ENCODE data around the gene MRPS18A. TPM values are rescaled to one million over a fixed set of nuclear protein-coding genes. Genes with fewer than 3 reads are reported as not detected.

The MRPS18A gene
- total and polyA plus RNA-seq, 2 of the 8 experiments (the other 6 are each of a cell fraction or from before 2014, with no cell fraction given): 48.3 to 121 TPM

DNA sequence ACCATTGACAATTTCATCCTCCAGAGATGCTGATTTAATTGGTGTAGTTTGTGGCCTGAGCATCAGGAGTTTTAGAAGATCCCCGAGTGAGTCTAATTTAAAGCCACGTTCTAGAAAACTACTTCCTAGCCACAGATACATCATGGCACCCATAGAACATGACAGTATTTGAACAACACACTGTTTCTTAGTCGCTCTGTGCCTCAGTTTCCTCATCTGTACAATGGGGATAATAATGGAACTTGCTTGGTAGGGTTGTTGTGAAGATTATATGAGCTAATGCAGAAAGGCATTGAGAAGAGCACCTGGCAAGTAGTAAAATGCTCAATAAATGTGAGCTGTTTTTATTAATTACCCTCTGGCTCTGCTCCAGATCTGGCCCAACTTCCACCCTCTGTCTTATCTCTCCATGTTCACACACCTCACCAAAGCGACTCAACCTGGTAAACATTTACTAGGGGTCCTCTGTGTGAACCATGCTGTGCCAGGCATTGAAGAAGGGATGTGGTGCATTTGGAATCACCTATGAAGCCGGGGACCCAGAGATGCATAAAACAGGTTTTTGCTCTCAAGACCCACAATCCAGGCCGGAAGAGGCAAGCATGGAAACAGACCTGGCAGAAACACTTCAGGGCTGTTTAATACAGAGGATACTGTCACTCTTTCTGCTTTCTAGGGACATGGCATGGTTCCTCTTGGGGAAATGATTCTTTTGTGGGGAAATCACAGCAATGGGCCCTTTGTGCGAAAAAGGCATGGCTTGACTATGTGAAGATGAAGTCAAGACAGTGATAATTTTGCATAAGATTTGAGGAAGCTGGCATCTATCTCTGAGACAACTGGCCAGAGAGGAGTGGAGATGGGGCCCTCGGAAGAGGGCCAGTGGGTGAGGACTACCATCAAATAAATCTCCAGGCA, 16.2 kb upstream of the MRPS18A start:
- POLR2A ChIA-PET (ENCODE audit: partially characterized antibody): interaction anchor here (0.6 to 3.0 kb wide), 13 partner anchors 9 to 542 kb away, joined by 3 to 17 read pairs (median 3); partner anchors contain the start of genes GTPBP2, HSP90AB1, MAD2L1BP and VEGFA
- no peak for TF ChIP-seq BCL11A (IDR thresholded peaks at IDR 0.05; ENCODE audit: low read depth in 2 of 2, low read length in 2 of 2)
- TF ChIP-seq HDAC2 (IDR thresholded peaks at IDR 0.05; ENCODE audit: borderline replicate concordance in 1 of 2, low read depth in 2 of 2, low read length in 2 of 2): no peak
- TF ChIP-seq, protein P1, sequence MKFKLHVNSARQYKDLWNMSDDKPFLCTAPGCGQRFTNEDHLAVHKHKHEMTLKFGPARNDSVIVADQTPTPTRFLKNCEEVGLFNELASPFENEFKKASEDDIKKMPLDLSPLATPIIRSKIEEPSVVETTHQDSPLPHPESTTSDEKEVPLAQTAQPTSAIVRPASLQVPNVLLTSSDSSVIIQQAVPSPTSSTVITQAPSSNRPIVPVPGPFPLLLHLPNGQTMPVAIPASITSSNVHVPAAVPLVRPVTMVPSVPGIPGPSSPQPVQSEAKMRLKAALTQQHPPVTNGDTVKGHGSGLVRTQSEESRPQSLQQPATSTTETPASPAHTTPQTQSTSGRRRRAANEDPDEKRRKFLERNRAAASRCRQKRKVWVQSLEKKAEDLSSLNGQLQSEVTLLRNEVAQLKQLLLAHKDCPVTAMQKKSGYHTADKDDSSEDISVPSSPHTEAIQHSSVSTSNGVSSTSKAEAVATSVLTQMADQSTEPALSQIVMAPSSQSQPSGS (IDR thresholded peaks at IDR 0.05; ENCODE audit: low read length): no peak
- no peak for TF ChIP-seq KDM4A (IDR thresholded peaks at IDR 0.05; ENCODE audit: low read depth, low read length, severe bottlenecking)
- no peak for TF ChIP-seq TEAD4 (IDR thresholded peaks at IDR 0.05; ENCODE audit: low read depth, low read length)
- TF ChIP-seq TAF1 (IDR thresholded peaks at IDR 0.05; ENCODE audit: low read depth, low read length): no peak
- TF ChIP-seq CHD1 (IDR thresholded peaks at IDR 0.05; ENCODE audit: low read depth, low read length): no peak
- TF ChIP-seq RNF2 (IDR thresholded peaks at IDR 0.05; ENCODE audit: borderline replicate concordance, low read depth, low read length, missing control alignments, poor library complexity, severe bottlenecking): no peak

More for the DNA sequence above, 16.2 kb upstream of the MRPS18A start:
- Histone ChIP-seq H4K5ac (ENCODE audit: insufficient read length, low read depth, low read length) (no peak overlapping the region), H2AFZ (ENCODE audit: low read length) (peak overlapping the region; percentile 53; the same call in 1 of the 2 replicates), H3K23me2 (ENCODE audit: low read depth, low read length) (peaks cover 7% of the 10 kb centered on the region; the same call in 1 of the 2 replicates), H2BK12ac (ENCODE audit: low read depth, low read length) (peak overlapping the region; percentile 98; the same call in 1 of the 2 replicates), H3K23ac (ENCODE audit: insufficient read length) (no peak overlapping the region), H3K4ac (replicated peaks; ENCODE audit: insufficient read length, low read depth, low read length) (no peak overlapping the region), H3K36me3 (ENCODE audit: control insufficient read depth in 2 of 4, insufficient read depth in 4 of 4, low read length in 3 of 4) (no peaks in the 10 kb centered on the region), H2BK20ac (ENCODE audit: low read length) (peak overlapping the region; percentile 88), H4K8ac (ENCODE audit: extremely low read depth, insufficient read depth, low read length) (no peak overlapping the region), H3K4me2 (ENCODE audit: insufficient read depth in 1 of 2, low read depth in 2 of 2, low read length in 2 of 2) (peak overlapping the region; percentile 59 to 90; a peak in 2 of 4 replicates), H3K14ac (ENCODE audit: insufficient read length) (no peak overlapping the region), H2BK15ac (ENCODE audit: low read length) (peak overlapping the region; percentile 1), H3K27ac (ENCODE audit: low read depth, low read length) (peak overlapping the region; percentile 79; the same call in 1 of the 2 replicates), H3K79me2 (ENCODE audit: control insufficient read depth in 1 of 2, insufficient read depth in 2 of 2, low read length in 2 of 2) (no peaks in the 10 kb centered on the region), H3K27me3 (replicated peaks in 1 of 4; ENCODE audit: control insufficient read depth in 3 of 4, extremely low read depth in 1 of 4, insufficient read depth in 3 of 4, low read length in 3 of 4) (no peaks in the 10 kb centered on the region), H2BK5ac (ENCODE audit: low read depth, low read length) (peak overlapping the region; percentile 28; the same call in 1 of the 2 replicates), H2BK120ac (replicated peaks; ENCODE audit: low read depth, low read length) (no peak overlapping the region), H4K91ac (replicated peaks; ENCODE audit: insufficient read length, low read length) (peak overlapping the region; percentile 20), H3K4me3 (ENCODE audit: extremely low read depth in 1 of 4, insufficient read depth in 2 of 4, low read depth in 3 of 4, low read length in 4 of 4) (peak overlapping the region in 1 of 4 experiments; percentile 48; a peak in 1 of 8 replicates), H3K9ac (replicated peaks in 1 of 4; ENCODE audit: extremely low read depth in 1 of 4, low read depth in 3 of 4, low read length in 3 of 4) (no peak overlapping the region), H3K4me1 (replicated peaks in 1 of 4; ENCODE audit: control insufficient read depth in 3 of 4, insufficient read depth in 4 of 4, low read length in 3 of 4) (peaks cover 23 to 38% (median 25%) of the 10 kb centered on the region in 4 experiments), H2AK5ac (ENCODE audit: low read depth, low read length) (peak overlapping the region; percentile 42; the same call in 1 of the 2 replicates), H3K56ac (replicated peaks; ENCODE audit: insufficient read length, low read depth, low read length) (peak overlapping the region; percentile 33), H3K79me1 (ENCODE audit: low read depth, low read length) (no peaks in the 10 kb centered on the region), H4K20me1 (replicated peaks in 1 of 2; ENCODE audit: control insufficient read depth in 1 of 2, insufficient read depth in 2 of 2, low read length in 2 of 2) (no peaks in the 10 kb centered on the region), H3K18ac (ENCODE audit: extremely low read depth, low read length) (peak overlapping the region; percentile 68; the same call in 1 of the 2 replicates), H3K9me3 (ENCODE audit: insufficient read depth in 2 of 2, low read depth in 1 of 2, low read length in 1 of 2) (no peaks in the 10 kb centered on the region)
- CTCF ChIA-PET (ENCODE audit: partially characterized antibody): interaction anchor here (0.7 to 2.3 kb wide), 8 partner anchors 12 to 70 kb away, joined by 3 to 7 read pairs (median 4); no protein-coding TSS in a partner anchor
- WGBS, 2 experiments (ENCODE audit: extremely low coverage in 1 of 2, insufficient coverage in 1 of 2, insufficient read length in 1 of 2, insufficient replicate concordance in 2 of 2, low coverage in 1 of 2, low lambda C conversion rate in 2 of 2, missing lambda C conversion rate in 1 of 2): 92% methylated on average over 8 of the region's 8 CpGs; no CpG with 5 or more reads in 1 of the 2 experiments
- DNase-seq (ENCODE audit: low read depth in 1 of 2, low spot score in 2 of 2): no peak
- FAIRE-seq: no peak

Measured in H1 (cell line).